ENCODE data around the gene CATSPERZ. TPM values are rescaled to one million over a fixed set of nuclear protein-coding genes. Genes with fewer than 3 reads are reported as not detected.

Gene CATSPERZ
- total RNA-seq, 6 experiments from 2014 or later, result not detected

- Histone ChIP-seq H3K4me1 (no peaks in the 10 kb centered on the region), H3K27me3 (no peaks in the 10 kb centered on the region), H3K9me3 (no peaks in the 10 kb centered on the region), H3K36me3 (no peaks in the 10 kb centered on the region), H3K27ac (no peak overlapping the region), H3K4me3 (no peak overlapping the region)
- ATAC-seq (no peak), DNase-seq (no peak)
- intact Hi-C loops (cut with DNase I), result no loop called here
- TF ChIP-seq POLR2A (IDR thresholded peaks at IDR 0.05), result no peak
- TF ChIP-seq, protein P1, sequence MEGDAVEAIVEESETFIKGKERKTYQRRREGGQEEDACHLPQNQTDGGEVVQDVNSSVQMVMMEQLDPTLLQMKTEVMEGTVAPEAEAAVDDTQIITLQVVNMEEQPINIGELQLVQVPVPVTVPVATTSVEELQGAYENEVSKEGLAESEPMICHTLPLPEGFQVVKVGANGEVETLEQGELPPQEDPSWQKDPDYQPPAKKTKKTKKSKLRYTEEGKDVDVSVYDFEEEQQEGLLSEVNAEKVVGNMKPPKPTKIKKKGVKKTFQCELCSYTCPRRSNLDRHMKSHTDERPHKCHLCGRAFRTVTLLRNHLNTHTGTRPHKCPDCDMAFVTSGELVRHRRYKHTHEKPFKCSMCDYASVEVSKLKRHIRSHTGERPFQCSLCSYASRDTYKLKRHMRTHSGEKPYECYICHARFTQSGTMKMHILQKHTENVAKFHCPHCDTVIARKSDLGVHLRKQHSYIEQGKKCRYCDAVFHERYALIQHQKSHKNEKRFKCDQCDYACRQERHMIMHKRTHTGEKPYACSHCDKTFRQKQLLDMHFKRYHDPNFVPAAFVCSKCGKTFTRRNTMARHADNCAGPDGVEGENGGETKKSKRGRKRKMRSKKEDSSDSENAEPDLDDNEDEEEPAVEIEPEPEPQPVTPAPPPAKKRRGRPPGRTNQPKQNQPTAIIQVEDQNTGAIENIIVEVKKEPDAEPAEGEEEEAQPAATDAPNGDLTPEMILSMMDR (IDR thresholded peaks at IDR 0.05), result no peak
- WGBS (ENCODE audit: insufficient coverage, low coverage, low lambda C conversion rate, missing lambda C conversion rate), result 90% methylated on average over 2 of the region's 14 CpGs
Measured at GRCh38 chr11:64348383-64349024, 48.3 kb downstream of the CATSPERZ start.

GRCh38 chr11:64349025-64349387 lies 48.8 kb downstream of the CATSPERZ start:
- ATAC-seq (no peak), DNase-seq (no peak)
- no peak for TF ChIP-seq POLR2A (IDR thresholded peaks at IDR 0.05)
- TF ChIP-seq, protein P1 (IDR thresholded peaks at IDR 0.05), result no peak
- no peak overlapping the region for H3K27ac ChIP-seq
- H3K9me3 ChIP-seq, result no peaks in the 10 kb centered on the region
- peaks cover 0 to 4% (median 0%) of the 10 kb centered on the region in 4 donors for H3K4me1 ChIP-seq
- H3K4me3 ChIP-seq, result no peak overlapping the region
- intact Hi-C loops (cut with DNase I), result no loop called here
- no peaks in the 10 kb centered on the region for H3K36me3 ChIP-seq
- WGBS (ENCODE audit: insufficient coverage, low coverage, low lambda C conversion rate, missing lambda C conversion rate), result 73% methylated on average over 3 of the region's 7 CpGs
- no peaks in the 10 kb centered on the region for H3K27me3 ChIP-seq

DNA sequence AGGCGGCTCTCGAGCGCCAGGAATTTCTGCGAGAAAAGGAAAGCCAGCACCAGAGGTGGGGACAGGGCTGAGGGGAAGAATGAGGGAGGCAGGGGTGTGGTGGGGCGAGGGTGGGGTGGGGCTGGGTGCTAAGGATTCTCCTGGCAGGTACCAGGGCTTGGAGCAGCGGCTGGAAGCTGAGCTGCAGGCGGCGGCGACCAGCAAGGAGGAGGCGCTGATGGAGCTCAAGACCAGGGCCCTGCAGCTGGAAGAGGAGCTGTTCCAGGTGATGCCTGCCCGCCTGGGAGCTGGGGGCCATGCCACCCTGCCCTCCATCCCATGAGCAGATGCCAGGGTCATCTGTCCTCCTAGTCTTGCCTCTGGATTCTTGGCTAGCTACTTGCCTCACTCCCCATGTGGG lies 49.2 kb downstream of the CATSPERZ start:
- WGBS (ENCODE audit: insufficient coverage, low coverage, low lambda C conversion rate, missing lambda C conversion rate), result 95% methylated on average over 7 of the region's 11 CpGs
- no peaks in the 10 kb centered on the region for H3K36me3 ChIP-seq
- H3K4me3 ChIP-seq, result no peak overlapping the region
- peaks cover 0 to 7% (median 0%) of the 10 kb centered on the region in 4 donors for H3K4me1 ChIP-seq
- TF ChIP-seq, protein P1 (IDR thresholded peaks at IDR 0.05), result no peak
- no peak for TF ChIP-seq POLR2A (IDR thresholded peaks at IDR 0.05)
- intact Hi-C loops (cut with DNase I), result no loop called here
- ATAC-seq (no peak), DNase-seq (no peak)
- no peak overlapping the region for H3K27ac ChIP-seq
- H3K9me3 ChIP-seq, result no peaks in the 10 kb centered on the region
- H3K27me3 ChIP-seq, result no peaks in the 10 kb centered on the region

DNA sequence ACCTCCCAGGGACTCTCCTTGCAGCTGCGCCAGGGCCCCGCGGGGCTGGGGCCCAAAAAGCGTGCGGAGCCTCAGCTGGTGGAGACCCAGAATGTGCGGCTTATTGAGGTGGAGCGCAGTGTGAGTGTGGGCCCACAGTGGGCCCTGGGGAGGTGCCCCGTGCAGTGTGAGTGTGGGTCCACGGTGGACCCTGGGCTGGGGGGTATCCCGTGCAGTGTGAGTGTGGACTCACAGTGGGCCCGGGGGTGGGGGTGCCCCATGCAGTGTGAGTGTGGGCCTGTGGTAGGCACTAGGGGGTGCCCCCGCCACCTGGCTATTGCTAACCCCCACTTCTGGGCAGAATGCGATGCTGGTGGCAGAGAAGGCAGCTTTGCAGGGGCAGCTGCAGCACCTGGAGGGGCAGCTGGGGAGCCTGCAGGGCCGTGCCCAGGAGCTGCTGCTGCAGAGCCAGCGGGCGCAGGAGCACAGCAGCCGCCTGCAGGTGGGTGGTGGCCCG lies 51.0 kb downstream of the CATSPERZ start:
- intact Hi-C loops (cut with DNase I), result no loop called here
- ATAC-seq (no peak), DNase-seq (no peak)
- Histone ChIP-seq H3K27ac (no peak overlapping the region), H3K4me3 (no peak overlapping the region), H3K27me3 (no peaks in the 10 kb centered on the region), H3K4me1 (peaks cover 0 to 14% (median 0%) of the 10 kb centered on the region in 4 donors), H3K36me3 (no peaks in the 10 kb centered on the region), H3K9me3 (no peaks in the 10 kb centered on the region)
- no CpG with 5 or more reads among the region's 18 CpGs for WGBS (ENCODE audit: insufficient coverage, low coverage, low lambda C conversion rate, missing lambda C conversion rate)
- TF ChIP-seq, protein P1 (IDR thresholded peaks at IDR 0.05), result no peak
- TF ChIP-seq POLR2A (IDR thresholded peaks at IDR 0.05), result no peak

Data from right lobe of liver (tissue), 6 donors.